MM.1S (cell line): ENCODE measurements around the gene NBPF9.
"Not testable (repeated sequence)": the region's sequence is repeated elsewhere in the genome, so short reads cannot be mapped to it uniquely, and the experiment has no call there.

ENCODE experiments used
- CTCF ChIP-seq: fragments of 300-600 bp; sonication (generic); IDR thresholded peaks from 2 replicates; pipeline ENCODE4 v1.5.1; 2016; ENCODE audit warnings: antibody characterized with exemption, low read length, mixed read lengths
- EZH2phosphoT487 ChIP-seq: fragments of 300-600 bp; sonication (generic); IDR thresholded peaks from 2 replicates; pipeline ENCODE4 v1.6.1; 2018; ENCODE audit warnings: antibody characterized with exemption, low read length

GRCh38 chr1:149093155-149093554 is 10.2 kb downstream of the NBPF9 start:
- TF ChIP-seq CTCF, EZH2phosphoT487: not testable (repeated sequence)
